GM19328 (cell line): Measurements from ENCODE around the gene AGL.
"Not testable (repeated sequence)": the region's sequence is repeated elsewhere in the genome, so short reads cannot be mapped to it uniquely, and the experiment has no call there.

Experiments used
- ATAC-seq: cut with Tn5 transposase; IDR thresholded peaks from one replicate; pipeline ENCODE4 v1.9.1; 2021; ENCODE audit warnings: mild to moderate bottlenecking, moderate library complexity; ENCODE audit not compliant: unreplicated experiment

The AGL gene

GRCh38 chr1:99972066-99972465, 121.9 kb downstream of the AGL start:
- not testable (repeated sequence) for ATAC-seq
